Transverse colon (tissue), 4 donors: ENCODE measurements around the gene LMTK2.

Experiments
- POLR2A ChIP-seq: fragments of 450-650 bp; IDR thresholded peaks from one replicate; pipeline ENCODE4 v1.6.1; 2016; ENCODE audit warnings: antibody characterized with exemption, mild to moderate bottlenecking, moderate library complexity
- POLR2AphosphoS5 ChIP-seq, 3 donors: sonication (generic); formaldehyde crosslinking; IDR thresholded peaks; one replicate each; pipeline ENCODE4 v1.6.1; 2016; ENCODE audit warnings: antibody characterized with exemption in 3 of 3
- TF ChIP-seq, protein P1 (sequence below), 5 experiments: fragments of 200-600 bp in 3 of 5; fragments of 450-650 bp in 2 of 5; sonication (generic) in 3 of 5; IDR thresholded peaks; 1 replicate in 2 of 5; 2 replicates in 3 of 5; pipeline ENCODE4 v1.5.1; 2016 to 2017; ENCODE audit warnings: antibody characterized with exemption in 5 of 5, inconsistent platforms in 3 of 5, mild to moderate bottlenecking in 2 of 5, moderate library complexity in 1 of 5

DNA sequence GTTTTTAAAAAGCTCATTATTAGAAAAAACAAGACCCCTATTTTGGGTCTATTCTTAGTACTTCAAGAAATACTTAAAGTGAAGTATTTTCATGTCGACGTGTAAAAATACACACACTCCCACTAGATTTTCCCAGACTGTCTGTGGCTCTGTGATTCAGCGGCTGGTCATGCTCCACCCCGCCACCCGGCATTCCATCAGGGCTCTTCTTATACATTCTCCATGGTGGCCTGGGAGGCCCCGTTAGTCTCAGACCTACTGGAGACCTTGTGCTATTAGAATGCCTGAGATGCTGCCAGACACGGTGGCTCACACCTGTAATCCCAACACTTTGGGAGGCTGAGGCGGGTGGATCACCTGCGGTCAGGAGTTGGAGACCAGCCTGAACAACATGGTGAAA, 132.3 kb downstream of the LMTK2 start:
- TF ChIP-seq, protein P1, sequence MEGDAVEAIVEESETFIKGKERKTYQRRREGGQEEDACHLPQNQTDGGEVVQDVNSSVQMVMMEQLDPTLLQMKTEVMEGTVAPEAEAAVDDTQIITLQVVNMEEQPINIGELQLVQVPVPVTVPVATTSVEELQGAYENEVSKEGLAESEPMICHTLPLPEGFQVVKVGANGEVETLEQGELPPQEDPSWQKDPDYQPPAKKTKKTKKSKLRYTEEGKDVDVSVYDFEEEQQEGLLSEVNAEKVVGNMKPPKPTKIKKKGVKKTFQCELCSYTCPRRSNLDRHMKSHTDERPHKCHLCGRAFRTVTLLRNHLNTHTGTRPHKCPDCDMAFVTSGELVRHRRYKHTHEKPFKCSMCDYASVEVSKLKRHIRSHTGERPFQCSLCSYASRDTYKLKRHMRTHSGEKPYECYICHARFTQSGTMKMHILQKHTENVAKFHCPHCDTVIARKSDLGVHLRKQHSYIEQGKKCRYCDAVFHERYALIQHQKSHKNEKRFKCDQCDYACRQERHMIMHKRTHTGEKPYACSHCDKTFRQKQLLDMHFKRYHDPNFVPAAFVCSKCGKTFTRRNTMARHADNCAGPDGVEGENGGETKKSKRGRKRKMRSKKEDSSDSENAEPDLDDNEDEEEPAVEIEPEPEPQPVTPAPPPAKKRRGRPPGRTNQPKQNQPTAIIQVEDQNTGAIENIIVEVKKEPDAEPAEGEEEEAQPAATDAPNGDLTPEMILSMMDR (IDR thresholded peaks at IDR 0.05) = no peak
- TF ChIP-seq POLR2A = no peak
- no peak for TF ChIP-seq POLR2AphosphoS5 (IDR thresholded peaks at IDR 0.05)
